GM21723 (cell line): ENCODE measurements around the gene FBXW2.

Source experiments
- ATAC-seq: cut with Tn5 transposase; IDR thresholded peaks from one replicate; pipeline ENCODE4 v1.9.1; 2021; ENCODE audit warnings: mild to moderate bottlenecking, moderate library complexity; ENCODE audit not compliant: unreplicated experiment

The FBXW2 gene

DNA sequence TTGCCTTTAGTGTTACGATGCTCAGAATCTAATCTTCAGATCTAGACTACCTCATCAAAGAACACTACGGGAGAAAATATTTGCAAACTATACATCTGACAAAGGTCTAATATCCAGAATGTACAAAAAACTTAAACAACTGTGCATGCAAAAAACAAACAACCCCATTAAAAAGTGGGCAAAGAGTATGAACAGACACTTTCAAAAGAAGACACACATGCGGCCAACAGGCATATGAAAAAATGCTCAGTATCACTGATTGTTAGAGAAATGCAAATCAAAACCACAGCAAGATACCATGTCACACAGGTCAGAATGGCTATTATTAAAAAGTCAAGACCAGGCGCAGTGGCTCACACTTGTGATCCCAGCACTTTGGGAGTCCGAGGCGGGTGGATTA is 47.9 kb downstream of the FBXW2 start:
- no peak for ATAC-seq

DNA sequence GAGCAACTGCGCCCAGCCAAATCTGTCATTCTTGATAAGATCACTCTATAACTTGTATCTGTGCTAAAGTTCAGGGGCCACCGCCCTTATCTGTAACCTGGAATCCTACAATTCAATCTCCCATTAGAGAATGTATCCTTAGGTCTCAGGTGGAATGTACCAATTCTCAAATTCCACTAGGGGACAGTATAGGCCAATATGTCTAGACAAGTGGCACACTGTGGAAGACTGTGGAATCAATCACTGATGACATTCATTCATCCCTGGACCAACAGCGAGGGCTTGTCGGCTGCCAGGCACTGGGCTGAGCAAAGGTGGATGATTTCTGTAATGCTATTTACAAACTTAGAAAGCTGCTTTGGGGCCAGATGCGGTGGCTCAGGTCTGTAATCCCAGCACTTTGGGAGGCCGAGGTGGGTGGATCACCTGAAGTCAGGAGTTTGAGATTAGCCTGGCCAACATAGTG is 50.2 kb downstream of the FBXW2 start:
- no peak for ATAC-seq

DNA sequence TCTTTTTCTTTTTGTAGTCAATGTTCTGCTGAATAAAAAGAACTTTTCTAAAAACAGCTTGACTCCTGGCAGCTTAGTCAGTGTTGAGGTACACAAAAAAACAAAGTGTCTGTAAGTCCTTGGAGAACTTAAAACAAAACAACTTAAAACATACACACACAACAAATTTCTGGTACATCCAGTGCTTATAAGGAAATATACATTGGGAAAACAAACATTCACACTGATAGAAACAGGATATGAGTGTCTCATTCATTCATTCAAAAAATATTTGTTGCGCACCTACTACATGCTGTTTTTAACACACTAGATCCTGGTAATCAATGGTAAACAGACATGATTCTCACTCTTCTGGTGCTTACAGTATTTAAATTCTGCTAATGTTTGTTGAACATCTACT is 51.5 kb downstream of the FBXW2 start:
- ATAC-seq, result no peak

DNA sequence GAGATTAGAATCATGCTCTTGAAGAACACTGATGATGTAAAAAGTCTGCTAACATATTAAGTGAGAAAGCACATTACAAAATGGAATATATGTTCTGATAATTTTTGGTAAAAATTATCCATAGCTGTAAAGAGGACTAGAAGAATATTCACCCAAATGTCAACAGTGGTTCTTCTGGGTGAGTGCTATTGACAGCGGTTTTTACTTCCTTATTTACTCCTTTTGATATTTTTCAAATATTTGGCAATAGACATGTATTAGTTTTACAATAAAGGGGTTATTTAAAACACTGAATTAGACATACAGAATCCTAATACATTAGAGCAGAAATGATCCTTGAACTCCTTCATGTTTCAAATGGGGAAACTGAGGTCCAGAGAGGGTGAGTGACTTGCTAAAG is 52.0 kb downstream of the FBXW2 start:
- ATAC-seq, result no peak

DNA sequence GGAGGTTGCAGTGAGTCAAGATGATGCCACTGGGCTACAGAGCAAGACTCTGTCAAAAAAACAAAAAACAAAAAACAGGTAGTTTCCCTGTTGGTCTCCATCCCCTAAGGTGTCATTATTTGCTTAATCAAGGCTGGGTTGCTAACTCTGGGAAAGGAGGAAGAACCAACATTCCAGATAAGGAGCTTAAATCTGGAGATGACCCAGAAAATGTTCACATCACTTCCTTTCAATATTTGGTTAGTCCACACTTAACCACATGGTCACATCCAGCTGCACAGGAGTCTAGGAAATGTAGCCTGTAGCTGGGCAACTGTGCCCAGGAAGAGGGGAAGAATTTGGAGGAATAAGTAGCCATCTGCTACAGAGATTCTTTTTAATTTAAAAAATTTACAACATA is 53.1 kb downstream of the FBXW2 start:
- no peak for ATAC-seq

DNA sequence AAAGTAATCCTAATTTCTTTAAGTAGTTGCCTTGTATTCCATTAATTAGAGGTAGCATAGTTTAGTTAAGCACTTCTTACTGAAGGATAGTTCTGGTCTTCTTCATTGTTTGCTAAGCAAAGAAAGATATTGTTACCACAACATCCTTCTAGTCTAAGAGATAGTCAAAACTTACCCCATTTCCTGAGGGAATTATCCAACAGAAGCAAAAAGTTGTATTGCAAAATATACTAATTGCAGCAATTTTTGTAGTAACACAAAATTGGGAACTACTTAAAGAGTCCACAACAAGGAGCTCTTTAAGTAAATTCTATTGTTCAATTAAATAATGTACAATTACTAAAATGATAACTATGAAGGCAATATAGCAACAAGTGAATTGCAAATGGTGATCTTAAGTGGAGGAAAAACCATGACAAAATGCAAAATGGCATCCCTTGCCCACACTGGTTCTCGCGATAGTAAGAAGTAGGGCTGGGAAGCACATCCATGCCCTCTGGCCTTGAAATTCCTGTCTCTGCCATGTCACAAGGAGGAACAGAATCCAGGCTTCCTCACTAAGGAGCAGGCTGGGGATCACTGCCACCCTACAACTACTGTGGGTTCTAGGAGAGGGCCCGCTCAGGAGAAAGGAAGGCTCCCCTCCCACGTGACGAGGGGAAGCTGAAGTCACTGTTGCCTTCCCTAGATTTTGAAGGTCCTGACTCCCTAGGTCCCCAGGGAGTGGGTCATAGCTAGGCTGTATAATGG is 55.6 kb downstream of the FBXW2 start:
- no peak for ATAC-seq

DNA sequence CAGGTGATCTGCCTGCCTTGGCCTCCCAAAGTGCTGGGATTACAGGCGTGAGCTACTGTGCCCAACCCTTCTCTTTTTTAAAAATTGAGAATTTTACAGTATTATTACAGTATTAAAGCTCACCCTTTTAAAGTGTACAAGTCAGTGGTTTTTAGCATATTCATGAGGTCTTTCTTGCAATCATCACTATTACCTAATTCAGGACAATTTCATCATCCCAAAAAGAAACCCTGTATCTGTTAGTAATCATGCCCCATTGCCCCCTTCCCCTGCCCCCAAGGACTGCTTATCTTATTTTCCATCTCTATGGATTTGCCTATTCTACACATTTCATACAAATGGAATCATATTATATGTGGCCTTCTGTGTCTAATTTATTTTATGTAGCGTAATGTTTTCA is 56.3 kb downstream of the FBXW2 start:
- no peak for ATAC-seq

DNA sequence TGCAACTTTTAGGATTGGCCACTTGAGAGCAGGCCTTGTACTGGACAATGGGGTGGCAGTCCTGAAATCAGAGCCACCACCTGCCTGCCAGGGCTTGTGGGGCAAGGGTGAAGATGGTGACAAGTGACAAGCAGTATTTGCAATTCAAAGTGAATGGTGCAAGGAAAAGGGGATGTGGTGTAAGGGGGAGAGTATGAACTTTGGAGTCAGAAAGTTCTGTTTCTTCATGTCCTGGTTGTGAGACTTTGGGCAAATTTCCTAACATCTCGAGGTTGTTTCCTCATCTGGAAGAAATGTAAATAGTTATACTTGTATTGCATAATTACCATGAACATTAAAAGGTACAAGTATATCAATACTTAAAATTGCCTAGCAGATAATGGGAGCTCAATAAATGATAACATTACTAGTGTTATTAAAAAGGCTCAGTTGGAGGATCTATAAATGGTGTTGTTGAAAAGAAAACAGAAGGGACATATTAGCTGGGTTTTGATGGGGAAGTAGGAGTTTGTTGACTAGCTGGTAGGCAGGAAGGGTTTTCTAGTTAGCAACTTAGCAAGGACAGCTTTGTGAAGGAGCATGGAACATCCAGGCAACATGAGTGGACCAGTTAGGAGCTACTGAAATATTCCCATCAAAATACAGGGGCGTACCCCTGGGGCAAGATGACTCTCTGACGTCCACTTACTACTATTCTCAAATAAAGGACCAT is 57.6 kb downstream of the FBXW2 start:
- no peak for ATAC-seq

DNA sequence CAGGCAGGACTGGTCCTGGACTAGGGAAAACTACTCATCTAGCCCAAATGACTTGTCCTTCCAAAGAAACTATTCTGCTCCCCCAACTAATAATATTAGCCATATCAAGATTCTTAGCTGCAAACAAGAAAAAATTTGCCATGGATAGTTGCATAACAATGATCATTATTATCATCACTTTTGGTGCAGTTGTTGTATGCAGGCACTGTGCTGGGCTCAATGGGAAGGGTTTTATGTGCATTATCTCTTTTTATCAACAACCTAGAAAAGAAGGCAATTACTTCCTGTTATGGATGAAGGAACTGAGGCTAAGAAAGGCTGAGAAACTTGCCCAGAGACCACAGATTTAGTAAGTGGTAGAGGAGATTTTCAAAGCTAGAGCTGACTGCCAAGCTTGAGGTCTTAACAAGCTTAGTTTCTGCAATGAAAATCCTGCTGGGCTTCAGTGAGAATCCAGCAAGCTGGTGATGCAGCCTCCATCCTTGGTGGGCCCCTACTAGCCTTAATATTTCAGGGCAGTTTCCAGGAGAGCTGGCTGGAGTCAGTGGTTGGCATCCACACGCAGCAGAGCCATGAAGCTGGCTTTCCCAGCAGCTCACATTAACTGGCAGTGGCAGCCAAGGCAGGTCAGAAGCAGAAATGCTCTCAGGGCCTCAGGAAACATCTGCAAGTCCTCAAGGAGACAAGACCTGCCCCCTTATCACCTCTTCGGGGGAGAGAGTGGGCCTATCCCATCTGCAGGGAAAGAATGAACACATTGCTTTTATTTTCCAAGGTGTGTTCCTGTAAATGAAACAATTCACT is 58.4 kb downstream of the FBXW2 start:
- ATAC-seq, result no peak

DNA sequence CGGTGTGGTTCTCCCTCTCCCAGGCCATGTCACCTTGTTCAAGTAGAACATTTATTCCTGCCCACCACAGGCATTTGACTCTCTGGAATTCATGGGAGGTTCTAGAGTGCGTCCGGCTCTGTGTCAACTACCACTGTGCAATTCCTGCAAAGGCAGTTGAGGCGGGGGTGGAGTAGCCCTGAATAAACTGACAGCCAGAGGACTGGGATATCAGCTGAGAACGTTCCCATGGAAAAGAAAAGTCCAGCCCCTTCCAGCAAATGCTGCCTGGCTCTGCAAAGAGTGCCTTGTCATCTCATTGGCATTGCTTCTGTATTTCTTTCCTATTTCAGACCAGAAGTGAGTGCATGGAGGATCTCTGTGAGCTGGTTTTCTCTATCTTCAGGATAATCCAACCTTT is 60.0 kb downstream of the FBXW2 start:
- no peak for ATAC-seq

DNA sequence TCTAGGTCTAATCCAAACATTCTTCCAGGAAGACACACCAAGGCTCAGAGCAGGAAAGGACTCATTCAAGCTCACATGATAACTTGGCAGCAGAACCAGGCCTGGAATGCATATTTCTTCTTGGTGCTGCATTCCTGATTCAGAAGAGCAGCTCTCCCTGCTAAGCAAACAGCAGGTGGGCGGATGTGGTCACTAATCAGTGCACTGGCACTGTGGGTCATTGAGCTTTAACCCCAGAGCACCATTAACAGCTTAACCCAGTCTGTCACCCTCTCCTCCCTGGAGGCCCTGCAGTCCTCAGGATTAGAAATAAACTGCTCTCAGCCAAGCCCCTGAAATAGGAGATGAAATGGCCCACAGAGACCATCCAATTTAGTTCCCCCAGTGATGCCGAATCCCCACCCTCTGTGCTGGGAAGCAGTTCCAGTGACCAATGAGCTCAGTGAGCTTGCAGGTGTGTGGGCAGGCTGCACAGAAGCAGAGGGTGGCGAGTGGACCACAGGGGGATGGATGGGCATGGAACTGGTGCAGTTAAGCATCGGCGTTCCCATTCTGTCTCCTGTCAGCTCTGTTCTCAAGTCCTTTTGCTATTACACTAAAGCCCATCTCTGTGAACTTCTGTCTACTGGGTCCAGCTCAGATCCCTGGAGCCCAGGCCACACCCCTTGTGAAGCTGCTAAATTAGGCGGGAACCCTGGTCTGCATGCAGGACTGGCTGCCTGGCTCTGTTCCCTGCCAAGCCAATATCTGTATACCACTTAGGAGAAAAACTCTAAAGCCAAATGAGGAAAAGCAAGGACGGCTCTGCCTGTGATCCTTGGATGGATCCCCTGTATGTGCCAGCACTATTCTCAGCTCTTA is 62.3 kb downstream of the FBXW2 start:
- no peak for ATAC-seq

DNA sequence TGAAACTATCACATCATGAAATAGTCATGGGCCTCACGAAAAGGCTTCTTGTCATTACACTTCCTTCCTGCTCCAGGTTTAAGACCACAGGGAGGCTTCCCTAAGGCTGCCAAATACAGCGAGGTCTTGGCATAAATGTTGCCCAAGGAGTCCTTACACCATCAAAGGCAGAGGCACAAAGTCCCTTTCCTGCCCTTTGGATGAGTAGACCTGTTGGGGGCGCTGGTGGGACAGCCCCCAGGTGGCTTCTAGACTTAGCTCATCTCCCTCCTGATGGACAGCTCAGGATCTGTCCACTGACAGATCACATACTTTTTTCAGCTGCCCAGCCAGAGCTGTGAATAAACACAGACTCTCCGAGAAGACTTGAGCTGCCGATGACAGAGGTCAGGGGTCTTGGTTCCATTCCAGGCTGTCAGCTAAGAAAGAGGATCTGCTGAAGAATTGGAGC is 63.4 kb downstream of the FBXW2 start:
- ATAC-seq, result no peak

DNA sequence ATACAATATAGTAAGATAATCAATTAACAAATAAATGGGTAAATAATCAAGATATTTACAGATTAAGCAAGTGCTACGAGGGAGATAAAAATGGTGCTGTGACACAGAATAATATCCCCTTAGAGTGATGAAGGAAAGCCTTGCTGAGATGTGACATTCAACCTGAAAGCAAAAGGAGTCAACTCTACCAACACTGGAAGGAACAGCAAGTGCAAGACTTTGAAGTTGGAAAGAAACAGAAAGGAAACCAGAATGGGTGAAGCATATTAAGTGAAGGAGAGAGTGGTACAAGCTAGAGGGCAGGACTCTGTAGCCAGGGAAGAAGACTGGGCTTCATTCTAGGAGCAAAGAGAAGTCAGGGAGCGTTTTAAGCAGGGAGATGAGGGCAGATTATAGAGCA is 66.7 kb downstream of the FBXW2 start:
- no peak for ATAC-seq

DNA sequence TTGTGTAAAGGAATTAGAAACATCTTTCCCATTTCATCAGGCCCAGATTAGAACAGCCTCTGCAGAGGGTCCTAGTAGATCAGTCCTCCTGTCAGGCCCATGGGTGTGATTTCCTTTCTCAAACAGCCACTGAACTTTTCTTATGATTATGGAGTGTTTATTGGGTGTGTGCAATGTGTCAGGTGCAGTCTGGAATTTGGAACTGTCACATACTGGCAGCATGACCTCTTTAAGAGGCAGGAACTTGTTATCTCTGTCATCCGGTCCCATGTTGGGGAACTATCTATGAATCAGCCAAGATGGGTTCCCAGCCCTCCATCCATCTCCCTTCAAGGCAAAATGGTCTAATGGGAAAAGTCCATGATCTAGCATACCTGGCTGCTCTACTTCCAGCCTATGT is 67.3 kb downstream of the FBXW2 start:
- ATAC-seq, result no peak

DNA sequence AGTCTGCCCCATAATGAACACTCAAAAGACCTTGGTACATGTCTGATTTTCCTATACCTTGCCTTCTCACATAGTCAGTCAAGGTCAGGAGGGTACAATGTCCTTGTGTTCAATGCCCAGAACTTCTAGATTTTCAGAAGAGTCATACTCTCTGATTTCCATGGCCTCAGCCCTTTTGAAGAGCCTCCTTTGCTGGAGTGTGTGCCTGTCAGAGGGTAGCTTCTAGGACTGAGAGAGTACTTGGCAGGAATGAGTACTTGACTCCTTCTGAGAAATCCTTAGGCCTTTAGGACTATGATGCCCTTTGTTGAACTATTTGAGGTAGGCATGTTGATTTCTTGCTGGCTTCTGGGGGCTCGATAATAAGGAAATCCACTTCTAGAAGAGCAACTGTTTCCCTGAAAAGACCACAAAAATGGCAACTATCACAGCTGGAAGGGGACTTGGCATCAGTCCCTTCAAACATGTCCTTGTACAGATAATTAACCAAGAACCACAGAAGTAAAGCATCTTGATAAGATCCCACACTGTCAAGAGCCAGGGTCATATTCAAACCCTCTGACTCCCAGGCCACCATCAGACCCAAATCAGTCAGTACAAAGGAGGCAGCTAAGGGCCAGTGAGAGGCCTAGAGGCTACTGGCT is 68.3 kb downstream of the FBXW2 start:
- ATAC-seq, result no peak

DNA sequence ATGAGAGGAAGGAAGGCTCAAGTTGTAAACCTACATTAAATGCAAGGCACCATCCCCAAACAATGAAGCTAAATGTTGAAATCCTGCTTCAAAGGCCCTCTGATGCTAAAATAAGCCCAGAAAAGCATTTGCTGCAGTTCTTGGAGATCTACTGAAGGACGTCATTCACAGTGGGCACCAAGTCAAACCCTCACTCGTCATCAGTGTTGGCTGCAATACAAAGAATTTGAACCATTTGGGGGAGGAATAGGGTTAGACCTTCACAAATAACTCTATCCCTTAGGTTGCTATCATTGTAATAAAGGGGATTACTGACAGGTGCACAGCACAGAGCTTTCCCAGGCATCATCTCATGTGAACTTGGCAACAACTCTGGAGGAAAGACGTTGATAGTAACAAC is 69.7 kb downstream of the FBXW2 start:
- ATAC-seq, result no peak

DNA sequence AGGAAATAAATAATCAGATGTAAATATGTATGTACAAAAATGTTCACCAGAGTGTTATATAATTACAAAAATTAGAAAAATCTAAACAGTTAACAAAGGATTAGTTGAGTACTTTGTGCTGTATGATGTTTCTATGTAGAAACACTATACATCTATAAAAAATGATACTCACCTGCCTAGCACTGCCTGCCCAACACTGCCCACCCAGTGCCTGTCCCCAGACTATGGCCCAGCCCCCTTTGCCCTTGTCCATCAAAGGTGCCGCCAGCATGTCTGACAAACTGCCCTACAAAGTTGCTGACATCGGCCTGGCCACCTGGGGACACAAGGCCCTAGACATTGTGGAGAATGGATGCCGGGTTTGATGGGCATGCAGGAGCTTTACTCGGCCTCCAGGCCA is 72.8 kb downstream of the FBXW2 start:
- no peak for ATAC-seq

DNA sequence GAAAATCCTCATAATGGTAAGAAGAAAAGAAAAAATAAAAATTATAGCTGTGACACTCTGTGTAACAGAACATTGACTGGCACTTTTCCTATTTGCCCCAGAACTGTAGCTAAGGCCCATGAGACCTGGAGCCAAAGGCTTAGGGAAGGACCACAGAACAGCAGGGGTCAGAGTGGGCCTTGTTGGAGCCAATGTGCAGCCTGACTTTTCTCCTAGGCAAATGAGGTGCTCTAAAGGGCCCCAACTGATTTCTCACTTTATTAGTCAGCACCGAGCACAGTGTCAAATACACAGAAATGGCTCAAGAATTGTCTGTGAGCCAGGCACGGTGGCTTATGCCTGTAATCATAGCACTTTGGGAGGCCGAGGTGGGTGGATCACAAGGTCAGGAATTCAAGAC is 74.9 kb downstream of the FBXW2 start:
- no peak for ATAC-seq

DNA sequence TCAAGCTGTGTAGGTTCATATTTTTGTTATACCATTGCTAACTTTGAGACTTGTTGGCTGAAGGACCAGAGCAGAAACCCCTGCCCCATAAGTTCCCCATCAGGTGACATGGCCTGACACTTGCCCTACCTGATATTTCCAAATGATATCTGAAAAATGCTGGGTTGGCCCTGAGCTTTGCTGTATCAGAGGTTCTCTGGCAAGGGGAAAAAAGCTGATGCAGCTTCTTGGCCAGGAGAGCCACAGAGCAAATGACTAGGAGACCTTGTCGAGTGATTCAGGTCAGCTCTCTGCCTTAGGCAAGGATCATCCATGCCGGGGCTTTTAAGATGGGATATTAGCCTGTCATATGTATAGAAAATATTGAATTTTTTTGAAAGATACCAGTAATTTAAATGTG is 76.0 kb downstream of the FBXW2 start:
- no peak for ATAC-seq

DNA sequence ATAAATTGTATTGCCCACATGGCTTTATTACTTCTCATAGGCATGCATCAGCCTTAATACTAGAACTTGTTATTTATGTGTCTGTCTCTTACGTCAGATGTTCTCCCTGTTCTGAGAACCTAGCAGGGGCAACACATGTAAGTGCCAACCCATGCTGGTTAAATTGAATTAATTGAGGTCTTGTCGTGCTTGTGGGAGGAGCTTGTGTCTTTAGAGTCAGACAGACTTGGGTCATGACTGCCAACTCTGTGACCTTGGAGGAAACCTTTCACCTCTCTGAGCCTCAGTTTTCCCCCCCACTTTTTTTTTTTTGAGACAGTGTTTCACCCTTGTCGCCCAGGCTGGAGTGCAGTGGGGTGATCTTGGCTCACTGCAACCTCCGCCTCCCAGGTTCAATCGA is 76.7 kb downstream of the FBXW2 start:
- no peak for ATAC-seq
